Hepatocyte (in vitro differentiated cells): ENCODE measurements around the gene INCENP.

Source experiments
- CTCF ChIP-seq: fragments of 200-600 bp; sonication (generic); IDR thresholded peaks from 2 replicates; pipeline ENCODE4 v1.5.1; 2016; ENCODE audit warnings: antibody characterized with exemption, mild to moderate bottlenecking; ENCODE audit not compliant: poor library complexity
- EZH2 ChIP-seq: fragments of 200-600 bp; sonication (generic); IDR thresholded peaks from 2 replicates; pipeline ENCODE4 v1.6.1; 2016; ENCODE audit warnings: antibody characterized with exemption, mild to moderate bottlenecking, borderline replicate concordance
- EZH2phosphoT487 ChIP-seq: fragments of 200-600 bp; sonication (generic); IDR thresholded peaks from one replicate; pipeline ENCODE4 v1.6.1; 2018; ENCODE audit warnings: antibody characterized with exemption, mild to moderate bottlenecking, low read depth, moderate library complexity; ENCODE audit not compliant: unreplicated experiment, severe bottlenecking

GRCh38 chr11:62108017-62108750 is 15.6 kb upstream of the INCENP start:
- peak; percentile 88 for TF ChIP-seq CTCF
- no peak for TF ChIP-seq EZH2
- no peak for TF ChIP-seq EZH2phosphoT487
